HG02884 (cell line): Measurements from ENCODE around the gene AIFM1.
A peak's percentile ranks its signal among the peaks of the same experiment; 100 is the strongest.

Experiments used
- ATAC-seq: cut with Tn5 transposase; IDR thresholded peaks from one replicate; pipeline ENCODE4 v1.9.1; 2021; ENCODE audit warnings: mild to moderate bottlenecking, moderate library complexity; ENCODE audit not compliant: unreplicated experiment

AIFM1 gene

GRCh38 chrX:130171446-130172126 is 5.9 kb upstream of the AIFM1 start, which contains the start of gene RAB33A:
Gene RAB33A, plus strand, starts transcription at chrX:130171962. Its CDS starts 101 bp downstream, at chrX:130172063.
- ATAC-seq = peak; percentile 3

DNA sequence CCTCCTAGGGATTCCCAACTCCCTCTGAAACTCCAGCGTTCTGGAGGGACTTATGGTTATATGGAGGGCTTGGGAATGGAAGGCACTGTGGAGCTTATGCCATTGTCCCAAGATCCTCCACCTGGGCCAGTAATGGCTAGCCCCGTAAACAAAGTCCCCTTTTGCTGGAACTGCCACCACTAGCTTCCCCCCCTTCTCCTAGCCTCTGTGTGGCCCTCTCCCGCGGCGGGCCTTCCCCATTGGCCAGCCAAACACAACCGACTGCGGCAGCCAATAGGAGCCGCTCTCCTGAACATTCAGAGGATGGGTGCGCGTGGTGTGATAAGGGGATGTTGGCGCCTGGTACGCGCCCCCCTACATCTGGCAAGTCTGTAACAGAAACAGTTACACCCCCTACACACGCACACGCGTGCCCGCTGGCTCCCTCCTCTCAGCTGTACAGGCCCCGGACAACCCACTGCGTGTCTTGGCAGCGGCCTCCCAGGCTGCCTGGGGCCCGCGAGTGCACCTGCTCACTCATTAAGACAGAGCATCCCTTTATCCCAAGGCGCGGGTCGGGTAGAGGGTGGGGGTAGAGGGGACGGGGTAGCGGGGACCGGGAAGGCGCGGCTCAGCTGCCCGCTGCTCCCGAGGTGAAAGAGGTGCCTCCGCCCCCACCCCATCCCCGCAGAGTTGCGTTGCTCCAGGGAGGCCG is 5.3 kb upstream of the AIFM1 start:
- peak; percentile 83 for ATAC-seq

DNA sequence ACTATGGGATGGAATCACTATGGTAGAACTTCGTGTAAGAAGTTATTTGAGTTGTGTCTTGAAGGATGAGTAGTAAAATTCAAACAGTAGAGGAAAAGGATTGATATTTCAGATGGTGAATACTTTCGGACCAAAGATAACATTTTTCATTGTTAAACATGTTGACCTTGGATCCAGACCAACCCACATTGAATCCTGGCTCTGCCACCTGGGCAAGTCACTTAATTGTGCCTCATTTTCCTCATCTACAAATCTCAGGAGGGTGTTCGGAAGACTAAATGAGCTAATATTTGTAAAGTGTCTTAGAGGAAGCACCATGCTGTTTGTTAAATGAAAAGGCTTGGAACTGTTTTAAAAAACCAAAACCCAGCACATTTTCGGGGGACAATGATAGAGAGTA is 1.4 kb upstream of the AIFM1 start:
- ATAC-seq = no peak

DNA sequence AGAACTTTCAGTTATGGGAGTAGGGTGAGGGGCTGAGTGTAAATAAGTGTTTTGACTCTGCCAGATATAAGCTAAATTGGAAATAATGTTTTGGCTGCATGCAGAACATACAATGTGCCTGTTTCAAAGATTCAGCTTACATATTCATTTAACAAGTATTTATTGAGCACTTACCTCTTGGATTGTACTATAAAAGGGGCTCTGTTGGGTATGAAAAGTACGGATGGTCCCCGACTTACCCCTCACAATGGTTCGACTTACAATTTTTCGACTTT is 799 bp upstream of the AIFM1 start:
- ATAC-seq = no peak

- ATAC-seq = no peak
These were observed 399 bp downstream of the AIFM1 start for GRCh38 chrX:130165181-130165702.

DNA sequence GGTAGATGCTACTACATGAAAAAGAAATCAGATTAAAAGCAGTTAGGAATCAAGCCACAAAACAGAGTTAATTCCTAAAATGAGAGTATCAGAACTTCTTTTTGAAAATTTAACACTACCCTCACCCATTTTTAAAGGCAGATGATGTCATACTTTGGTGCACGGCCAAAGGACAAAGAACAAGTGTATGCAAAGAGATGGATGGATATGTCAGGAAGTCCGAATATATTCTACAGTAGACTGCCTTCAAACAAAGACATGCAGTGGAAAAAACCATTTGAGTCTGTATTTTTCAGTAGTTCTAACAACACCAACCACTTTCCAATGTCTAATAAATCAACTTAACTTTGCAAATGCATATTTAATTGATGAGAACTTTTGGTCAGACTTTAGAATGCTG is 2.2 kb downstream of the AIFM1 start:
- no peak for ATAC-seq

- no peak for ATAC-seq
These were observed 3.4 kb downstream of the AIFM1 start for GRCh38 chrX:130162094-130162735.

DNA sequence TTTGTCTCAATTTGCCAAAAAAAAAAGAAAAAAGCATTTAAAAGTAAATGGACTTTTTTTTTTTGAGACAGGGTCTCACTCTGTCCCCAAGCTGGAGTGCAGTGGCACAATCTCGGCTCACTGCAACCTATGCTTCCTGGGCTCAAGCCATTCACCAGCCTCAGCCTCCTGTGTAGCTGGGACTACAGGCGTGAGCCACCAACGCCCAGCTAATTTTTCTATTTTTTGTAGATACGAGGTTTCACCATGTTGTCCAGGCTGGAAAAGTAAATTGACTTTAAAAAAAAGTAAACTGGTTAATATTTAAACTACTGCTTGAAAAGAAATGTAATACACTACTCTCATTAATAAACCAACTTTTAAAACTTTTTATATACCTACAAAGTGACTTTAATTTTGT is 5.9 kb downstream of the AIFM1 start:
- ATAC-seq = no peak

DNA sequence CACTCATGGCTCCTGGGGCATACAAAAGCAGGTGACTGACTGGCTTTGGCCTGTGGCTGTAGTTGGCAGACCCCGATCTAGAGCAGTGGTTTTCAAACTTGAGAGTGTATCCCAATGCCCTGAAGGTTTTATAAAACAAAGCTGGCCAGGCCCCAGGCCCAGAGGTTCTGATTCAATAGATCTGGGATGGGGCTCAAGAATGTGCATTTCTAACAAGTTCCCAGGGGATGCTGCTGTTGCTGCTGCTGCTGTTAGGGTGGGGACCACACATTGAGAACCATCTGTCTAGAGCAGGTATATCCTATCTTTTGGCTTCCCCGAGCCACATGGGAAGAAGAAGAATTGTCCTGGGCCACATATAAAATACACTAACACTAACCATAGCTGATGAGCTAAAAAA is 7.3 kb downstream of the AIFM1 start:
- no peak for ATAC-seq

- no peak for ATAC-seq
These were observed 10.1 kb downstream of the AIFM1 start for GRCh38 chrX:130155564-130155963.

DNA sequence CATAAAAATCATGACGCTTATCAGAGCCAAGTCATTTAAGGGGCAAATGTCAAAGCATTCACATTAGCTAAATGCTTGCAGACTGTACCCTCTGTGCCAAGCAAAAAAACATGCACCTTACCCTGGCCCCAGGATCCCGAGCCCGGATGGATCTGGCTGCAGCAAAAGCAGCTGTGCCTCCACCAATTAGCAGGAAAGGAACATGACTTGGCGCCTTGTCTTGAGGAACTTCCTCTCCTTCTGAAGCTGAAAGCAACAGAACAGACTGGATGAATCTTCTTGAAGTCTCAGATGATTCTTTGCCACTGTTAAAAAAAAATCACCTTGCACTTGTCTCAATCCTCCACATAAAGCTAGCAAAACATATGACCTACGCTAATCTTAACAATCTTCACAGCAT is 18.0 kb downstream of the AIFM1 start:
- ATAC-seq = no peak

GRCh38 chrX:130145123-130145522 is 20.5 kb downstream of the AIFM1 start:
- no peak for ATAC-seq

DNA sequence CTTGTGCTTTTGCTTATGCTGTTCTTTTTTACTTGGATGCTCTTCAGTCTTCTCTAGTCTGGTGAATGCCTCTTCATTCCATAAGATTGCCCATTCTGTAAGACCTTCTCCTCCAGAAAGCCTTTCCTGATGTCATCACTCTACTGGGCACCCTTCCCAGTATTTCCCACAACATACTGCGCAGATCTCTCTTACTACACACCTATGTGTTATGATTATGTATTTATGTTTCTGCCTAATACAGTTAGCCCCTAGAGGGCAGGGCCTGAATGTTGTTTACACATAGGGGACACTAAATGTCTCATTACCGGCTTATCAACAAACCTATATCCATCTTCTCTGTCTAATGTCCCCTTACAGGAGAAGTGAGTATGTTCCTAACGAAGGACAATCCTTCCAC is 21.1 kb downstream of the AIFM1 start:
- no peak for ATAC-seq

DNA sequence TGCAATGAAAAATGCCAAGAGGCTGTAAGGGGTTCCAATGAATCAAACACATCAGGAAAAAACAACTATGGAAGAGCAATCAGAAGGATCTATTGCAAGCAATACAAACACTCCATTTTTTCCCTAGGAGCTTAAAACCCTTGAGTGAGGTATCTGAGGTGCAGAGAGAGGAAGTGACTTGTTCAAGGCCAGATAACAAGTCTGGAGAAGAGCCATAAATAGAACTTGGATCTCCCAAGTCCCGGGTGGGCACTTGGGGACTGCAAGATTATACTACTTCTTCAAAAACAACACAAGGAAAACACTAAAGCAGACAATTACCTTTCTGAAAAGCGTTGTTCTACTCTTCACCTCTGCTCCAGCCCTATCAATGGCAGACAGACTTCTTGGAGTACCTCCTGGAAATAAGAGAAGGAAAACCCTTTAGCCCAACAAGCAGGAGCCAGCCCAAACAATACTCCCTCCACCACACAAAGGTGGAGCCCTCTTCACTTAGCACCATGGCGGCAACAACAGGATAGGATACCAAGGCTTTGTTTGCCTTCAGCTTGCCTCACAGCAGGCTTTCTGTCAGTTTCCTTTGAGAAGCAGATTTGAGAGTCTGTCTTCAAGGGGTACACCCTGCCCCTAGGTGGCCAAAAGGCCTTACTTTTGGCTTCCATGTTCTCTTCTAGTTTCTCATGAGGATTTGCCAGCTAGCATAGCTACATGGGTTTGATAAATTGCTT is 26.0 kb downstream of the AIFM1 start:
- ATAC-seq = no peak

DNA sequence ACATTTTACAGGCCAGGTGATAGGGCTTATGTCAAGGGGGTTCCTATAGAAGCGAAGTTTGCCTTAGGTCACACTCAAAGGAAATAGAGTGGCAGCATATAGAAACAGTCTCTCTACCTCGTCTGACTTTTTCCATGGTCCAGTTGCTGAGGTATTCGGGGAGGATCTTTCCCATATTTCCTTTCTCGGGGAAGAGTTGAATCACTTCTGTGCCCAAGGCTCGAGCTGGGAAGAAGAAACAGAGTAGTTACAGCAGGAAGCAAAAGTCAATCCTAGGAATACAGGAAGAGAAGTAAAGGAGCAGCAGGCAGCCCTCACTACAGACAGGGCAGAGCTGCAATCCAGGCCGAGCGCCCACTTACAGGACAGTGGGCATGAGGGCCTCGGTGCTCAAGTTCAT is 28.7 kb downstream of the AIFM1 start:
- no peak for ATAC-seq

- ATAC-seq = no peak
These were observed 29.1 kb downstream of the AIFM1 start for GRCh38 chrX:130136496-130136895.

- no peak for ATAC-seq
These were observed 34.7 kb downstream of the AIFM1 start for GRCh38 chrX:130130990-130131389.

DNA sequence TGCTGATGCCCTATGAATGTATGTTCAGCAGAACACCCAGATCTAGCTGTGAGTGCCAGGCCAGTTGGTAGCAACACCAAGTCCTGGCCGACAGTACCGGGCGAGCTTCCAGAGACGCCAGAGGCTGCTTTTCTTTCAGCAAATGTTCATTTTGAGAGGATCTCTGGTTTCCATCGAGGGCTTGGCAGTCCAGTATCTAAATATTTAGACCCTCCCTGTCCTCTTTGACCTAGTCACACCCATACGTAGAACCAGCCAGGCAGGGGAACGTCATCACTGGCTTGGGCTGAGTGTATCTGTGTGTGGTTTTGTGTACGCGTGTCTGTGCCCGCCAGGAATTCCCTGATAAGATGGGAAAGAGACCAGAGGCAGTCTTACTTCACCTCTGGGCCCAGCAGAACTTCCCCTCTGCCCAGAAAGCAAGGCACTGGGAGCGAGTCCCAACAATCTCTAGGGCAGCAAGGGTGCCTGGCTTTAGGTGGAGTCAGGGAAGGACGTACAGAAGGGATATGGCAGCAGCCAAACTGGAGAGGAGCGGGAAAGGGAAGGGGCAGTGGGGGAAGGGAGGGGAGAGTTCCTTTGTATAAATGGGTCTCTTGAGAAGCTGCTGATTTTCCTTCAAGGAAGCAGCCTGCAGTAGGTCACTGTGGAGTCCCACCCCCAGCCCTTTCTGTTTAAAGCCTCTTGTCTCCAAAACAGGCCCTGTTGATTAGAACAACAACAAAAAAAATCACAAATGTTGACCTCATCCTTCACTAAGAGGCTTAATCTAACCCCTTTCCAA is 40.4 kb downstream of the AIFM1 start:
- no peak for ATAC-seq

DNA sequence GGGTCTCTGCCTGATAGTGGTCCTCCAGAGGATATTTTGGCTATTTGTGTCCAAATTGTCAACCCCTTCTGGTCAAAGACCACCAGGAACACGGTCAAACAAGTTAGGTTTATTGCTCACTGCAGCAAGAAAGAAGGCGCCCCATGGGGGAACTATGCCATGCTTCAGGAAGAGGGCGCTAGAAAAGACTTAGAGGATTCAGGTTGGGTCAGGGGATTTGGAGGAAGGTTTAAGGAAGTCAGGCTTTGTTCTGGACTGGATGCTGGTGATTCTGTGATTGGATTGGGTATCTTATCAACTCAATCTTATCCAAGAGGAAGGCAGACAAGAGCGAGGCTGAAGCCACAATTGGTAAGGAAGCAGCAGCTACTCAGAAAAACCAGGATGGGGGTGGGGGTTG is 41.1 kb downstream of the AIFM1 start:
- no peak for ATAC-seq

DNA sequence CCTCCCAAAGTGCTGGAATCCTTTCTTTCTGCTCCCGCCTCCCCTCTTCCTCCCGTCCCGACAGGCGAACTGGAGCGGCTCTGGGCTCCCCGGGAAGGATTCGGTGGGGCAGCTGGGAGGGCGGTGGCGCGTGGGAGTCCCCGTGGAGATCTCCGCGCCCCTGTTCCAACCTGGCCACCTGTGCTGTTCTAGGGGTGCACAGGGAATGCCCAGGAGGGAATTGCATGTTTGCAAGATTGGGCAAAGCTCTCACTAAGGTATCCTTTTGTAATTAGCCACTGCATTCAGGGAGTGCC is 44.2 kb downstream of the AIFM1 start:
- ATAC-seq = no peak
